Heart left ventricle (tissue), 16 donors: ENCODE measurements around the gene PRKCA. TPM values are rescaled to one million over a fixed set of nuclear protein-coding genes. Genes with fewer than 3 reads are reported as not detected.

ENCODE experiments used
- ATAC-seq, 4 donors: fragments of 200-7000 bp; cut with Tn5 transposase; one replicate each; pipeline ENCODE4 v1.9.1; 2020 to 2022; ENCODE audit warnings: moderate library complexity in 4 of 4, mild to moderate bottlenecking in 3 of 4, moderate number of reproducible peaks in 1 of 4
- DNase-seq, 5 donors: peaks; one replicate each; pipeline ENCODE4 v3.0.0-alpha.2; 2020
- H3K27ac ChIP-seq, 12 donors: fragments of 200-600 bp; sonication (generic) in 4 of 12; one replicate each; pipeline versions ENCODE4 v1.5.0 to v1.8.0; 2016 to 2022; ENCODE audit warnings: mild to moderate bottlenecking in 2 of 12
- H3K27me3 ChIP-seq, 9 donors: fragments of 200-600 bp; sonication (generic) in 2 of 9; one replicate each; pipeline versions ENCODE4 v1.5.1 to v1.8.0; 2016 to 2022; ENCODE audit warnings: mild to moderate bottlenecking in 3 of 9
- H3K36me3 ChIP-seq, 9 donors: fragments of 200-600 bp; sonication (generic) in 2 of 9; one replicate each; pipeline versions ENCODE4 v1.5.0 to v1.8.0; 2018 to 2022; ENCODE audit warnings: mild to moderate bottlenecking in 2 of 9
- H3K4me1 ChIP-seq, 12 donors: fragments of 200-600 bp; sonication (generic) in 4 of 12; one replicate each; pipeline versions ENCODE4 v1.5.0 to v1.8.0; 2016 to 2022; ENCODE audit warnings: mild to moderate bottlenecking in 3 of 12
- H3K4me3 ChIP-seq, 12 donors: fragments of 200-600 bp; sonication (generic) in 4 of 12; one replicate each; pipeline versions ENCODE4 v1.5.0 to v1.8.0; 2017 to 2022; ENCODE audit warnings: mild to moderate bottlenecking in 9 of 12, moderate library complexity in 4 of 12
- H3K9me3 ChIP-seq, 12 donors: fragments of 200-600 bp; sonication (generic) in 4 of 12; one replicate each; pipeline versions ENCODE4 v1.5.0 to v1.8.0; 2016 to 2022; ENCODE audit warnings: mild to moderate bottlenecking in 1 of 12
- POLR2A ChIP-seq, 2 donors: fragments of 450-650 bp; IDR thresholded peaks; one replicate each; pipeline ENCODE4 v1.6.1; 2017; ENCODE audit warnings: antibody characterized with exemption in 2 of 2, mild to moderate bottlenecking in 2 of 2, moderate library complexity in 2 of 2
- WGBS, 4 donors: extraction: QIAGEN DNeasy Blood & Tissue Kit in 2 of 4; methylation state at CpG; one replicate each; pipeline versions ENCODE4 v1.1.5 to v1.1.7; 2013 to 2018; 5-methylcytosine and 5-hydroxymethylcytosine counted together
- intact Hi-C, 10 donors: fragments of 100-400 bp; cut with DNase I; formaldehyde crosslinking; loops; one replicate each; pipeline versions ENCODE4 v1.11.1 to v1.14.2; 2022
- polyA plus RNA-seq, 2 donors: library from polyadenylated mRNA; stranded (reverse); fragments of 200-250 nt; gene quantifications; one replicate each; pipeline ENCODE4 v1.2.3, GENCODE V29; 2013
- total RNA-seq, 9 donors: library from RNA; depleted of rRNA in 2 of 9; stranded (reverse); fragments of >200 nt in 2 of 9; fragmentation: NEBNext Ultra II Directional in 3 of 9; extraction: Animal tissue kit (Norgen Biotek cat#: 25700) in 3 of 9; gene quantifications; one replicate each; pipeline versions ENCODE4 v1.1.0 to v1.2.4, GENCODE V29; 2016 to 2023
- TF ChIP-seq, protein P1 (sequence below), 12 donors: fragments of 200-600 bp; sonication (generic) in 4 of 12; IDR thresholded peaks; one replicate each; pipeline versions ENCODE4 v1.5.0 to v1.8.0; 2018 to 2022; ENCODE audit warnings: antibody characterized with exemption in 12 of 12, mild to moderate bottlenecking in 5 of 12
- donor health status: ischemic (EF 13 %, LVEDD 7.1; RV severe dilation, severe dysfunction).
- donor health status: healthy with polysubstance abuse.
- donor health status: DM: no; HTN: yes; CAD: no.
- donor health status: DM: no; HTN: no; CAD: no.
- donor health status: ischemic (EF 25% LVEDD 6.9; RV normal size, moderate dysfunction).
- donor health status: ischemic (EF 25% LVEDD 5.7; RV mildly dilated, moderate dysfunction).
- donor health status: healthy.
- donor health status: DM: yes; HTN: yes; CAD: no.
- donor health status: ischemic (EF 35%, LVEDD 5.7; RV mildly dilated, moderate dysfunction).
- donor health status: nonischemic (EF 11% LVEDD 7.7; RV severe dilation, severe dysfunction).
- donor health status: DM: yes; HTN: yes; CAD: no.
- donor health status: PGD.
- donor health status: ischemic (EF 29% LVEDD 5.4; RV normal size, mild dysfunction).
- donor health status: nonischemic (EF 23%, LVEDD 6.1; RV moderate dilation, normal function).

The PRKCA gene
- total and polyA plus RNA-seq, 11 donors: 3.4 to 26.8 (median 11.4) TPM

- ATAC-seq: no peak
- H3K4me1 ChIP-seq: no peaks in the 10 kb centered on the region
- TF ChIP-seq, protein P1, sequence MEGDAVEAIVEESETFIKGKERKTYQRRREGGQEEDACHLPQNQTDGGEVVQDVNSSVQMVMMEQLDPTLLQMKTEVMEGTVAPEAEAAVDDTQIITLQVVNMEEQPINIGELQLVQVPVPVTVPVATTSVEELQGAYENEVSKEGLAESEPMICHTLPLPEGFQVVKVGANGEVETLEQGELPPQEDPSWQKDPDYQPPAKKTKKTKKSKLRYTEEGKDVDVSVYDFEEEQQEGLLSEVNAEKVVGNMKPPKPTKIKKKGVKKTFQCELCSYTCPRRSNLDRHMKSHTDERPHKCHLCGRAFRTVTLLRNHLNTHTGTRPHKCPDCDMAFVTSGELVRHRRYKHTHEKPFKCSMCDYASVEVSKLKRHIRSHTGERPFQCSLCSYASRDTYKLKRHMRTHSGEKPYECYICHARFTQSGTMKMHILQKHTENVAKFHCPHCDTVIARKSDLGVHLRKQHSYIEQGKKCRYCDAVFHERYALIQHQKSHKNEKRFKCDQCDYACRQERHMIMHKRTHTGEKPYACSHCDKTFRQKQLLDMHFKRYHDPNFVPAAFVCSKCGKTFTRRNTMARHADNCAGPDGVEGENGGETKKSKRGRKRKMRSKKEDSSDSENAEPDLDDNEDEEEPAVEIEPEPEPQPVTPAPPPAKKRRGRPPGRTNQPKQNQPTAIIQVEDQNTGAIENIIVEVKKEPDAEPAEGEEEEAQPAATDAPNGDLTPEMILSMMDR (IDR thresholded peaks at IDR 0.05): no peak
- TF ChIP-seq POLR2A (IDR thresholded peaks at IDR 0.05): no peak
- intact Hi-C loops: no loop called here
- no peak overlapping the region for H3K4me3 ChIP-seq
- H3K36me3 ChIP-seq: no peaks in the 10 kb centered on the region
- no peak overlapping the region for H3K27ac ChIP-seq
- no peaks in the 10 kb centered on the region for H3K27me3 ChIP-seq
- H3K9me3 ChIP-seq: no peaks in the 10 kb centered on the region
- DNase-seq: no peak
- WGBS, 4 donors: 83 to 91% (median 90%) methylated on average over 6 of the region's 6 CpGs
Measured at GRCh38 chr17:66260275-66260674, 42.1 kb upstream of the PRKCA start.

DNA sequence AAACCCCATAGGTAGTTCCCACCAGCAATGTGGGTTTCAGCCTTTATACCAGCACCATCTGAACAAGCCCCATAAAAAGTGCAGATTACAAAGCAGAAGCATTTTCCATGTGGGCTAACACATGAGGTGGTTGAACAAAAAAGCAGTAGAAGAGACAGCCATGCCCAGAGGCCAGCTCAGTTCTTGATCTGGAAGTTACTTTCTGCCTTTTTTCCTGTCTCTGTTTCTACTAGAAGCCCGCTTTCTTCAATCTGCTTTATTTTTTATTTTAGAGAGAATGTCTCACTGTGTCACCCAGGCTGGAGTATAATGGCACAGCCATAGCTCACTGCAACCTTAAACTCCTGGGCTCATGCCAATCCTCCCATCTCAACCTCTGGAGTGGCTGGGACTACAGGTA, 41.7 kb upstream of the PRKCA start:
- Histone ChIP-seq H3K4me1 (no peaks in the 10 kb centered on the region), H3K27ac (no peak overlapping the region), H3K9me3 (no peaks in the 10 kb centered on the region), H3K27me3 (no peaks in the 10 kb centered on the region), H3K4me3 (no peak overlapping the region), H3K36me3 (no peaks in the 10 kb centered on the region)
- DNase-seq (no peak), ATAC-seq (no peak)
- WGBS, 4 donors: 43 to 100% (median 80%) methylated on average over 1 of the region's 1 CpG
- no peak for TF ChIP-seq POLR2A (IDR thresholded peaks at IDR 0.05)
- TF ChIP-seq, protein P1 (IDR thresholded peaks at IDR 0.05): no peak
- intact Hi-C loops: no loop called here

DNA sequence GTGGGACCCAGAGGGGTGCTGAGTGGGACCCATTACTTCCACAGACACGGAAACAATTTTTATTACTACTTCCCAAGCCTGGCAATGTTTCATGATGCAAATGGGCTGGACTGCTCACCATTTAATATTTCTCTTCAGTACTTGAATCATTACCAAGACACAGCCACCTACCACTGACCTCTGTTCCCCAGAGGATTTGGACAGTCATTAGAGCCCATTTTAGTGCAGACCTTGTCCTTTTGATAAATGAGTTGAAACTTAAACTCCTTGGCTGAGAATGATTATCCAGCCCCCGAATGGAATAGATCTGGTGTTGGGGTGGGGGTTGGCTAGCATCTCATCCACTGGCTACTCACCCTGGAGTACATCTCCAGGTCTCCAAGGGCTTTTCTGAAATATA, 39.6 kb upstream of the PRKCA start:
- no peak overlapping the region for H3K4me3 ChIP-seq
- no peak for TF ChIP-seq POLR2A (IDR thresholded peaks at IDR 0.05)
- TF ChIP-seq, protein P1 (IDR thresholded peaks at IDR 0.05): no peak
- no peaks in the 10 kb centered on the region for H3K4me1 ChIP-seq
- H3K9me3 ChIP-seq: no peaks in the 10 kb centered on the region
- no peak overlapping the region for H3K27ac ChIP-seq
- H3K36me3 ChIP-seq: no peaks in the 10 kb centered on the region
- intact Hi-C loops: no loop called here
- DNase-seq (no peak), ATAC-seq (no peak)
- WGBS, 4 donors: 67 to 85% (median 74%) methylated on average over 2 of the region's 2 CpGs
- H3K27me3 ChIP-seq: no peaks in the 10 kb centered on the region

DNA sequence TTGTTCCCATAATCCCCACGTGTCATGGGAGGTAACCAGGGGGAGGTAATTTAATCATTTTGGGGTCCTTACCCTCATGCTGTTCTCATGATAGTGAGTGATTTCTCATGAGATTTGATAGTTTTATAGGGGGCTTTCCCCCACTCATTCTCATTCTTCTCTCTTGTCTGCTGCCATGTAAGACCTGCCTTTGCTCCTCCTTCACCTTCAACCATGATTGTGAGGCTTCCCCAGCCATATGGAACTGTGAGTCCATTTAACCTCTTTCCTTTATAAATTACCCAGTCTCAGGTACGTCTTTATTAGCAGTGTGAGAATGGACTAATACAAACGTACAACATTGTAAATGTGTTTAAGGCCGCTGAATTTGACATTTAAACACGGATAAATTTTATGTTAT, 37.7 kb upstream of the PRKCA start:
- no peak for DNase-seq
- ATAC-seq: no peak
- WGBS, 4 donors: 91 to 92% (median 91%) methylated on average over 5 of the region's 5 CpGs
- no peaks in the 10 kb centered on the region for H3K4me1 ChIP-seq
- H3K36me3 ChIP-seq: no peaks in the 10 kb centered on the region
- no peak overlapping the region for H3K27ac ChIP-seq
- no peaks in the 10 kb centered on the region for H3K27me3 ChIP-seq
- no peak overlapping the region for H3K4me3 ChIP-seq
- no peaks in the 10 kb centered on the region for H3K9me3 ChIP-seq
- TF ChIP-seq, protein P1 (IDR thresholded peaks at IDR 0.05): no peak
- no peak for TF ChIP-seq POLR2A (IDR thresholded peaks at IDR 0.05)
- intact Hi-C loops: no loop called here
